SK-N-SH (cell line): ENCODE results near the gene BAAT. TPM values are rescaled to one million over a fixed set of nuclear protein-coding genes. Genes with fewer than 3 reads are reported as not detected.

Experiments
- CTCF ChIA-PET: fragments of 300-600, 350-600 bp; formaldehyde crosslinking; extraction: SDS; loops from one replicate; lab custom pipeline; 2021; lab: Yijun Ruan, JAX
- POLR2A ChIA-PET: fragments of 350-600 bp; sonication (Branson Sonifier 250); formaldehyde crosslinking; extraction: SDS; loops from one replicate; lab custom pipeline; 2020; ENCODE audit warnings: antibody characterized with exemption, inconsistent platforms; lab: Yijun Ruan, JAX
- DNase-seq: peaks from one replicate; pipeline ENCODE4 v3.0.0; 2012
- H2AFZ ChIP-seq: fragments of 200-600 bp; sonication (generic); 2 replicates; pipeline ENCODE4 v1.8.1; 2016; ENCODE audit warnings: antibody characterized with exemption, mild to moderate bottlenecking, low read depth
- H3F3A ChIP-seq: fragments of 200-600 bp; sonication (generic); replicated peaks from 2 replicates; pipeline ENCODE3; 2016; ENCODE audit warnings: antibody characterized with exemption, mild to moderate bottlenecking; ENCODE audit not compliant: insufficient read depth
- H3K27ac ChIP-seq, 2 experiments: fragments of 200-500 bp in 1 of 2; fragments of 200-600 bp in 1 of 2; sonication (Bioruptor generic) in 1 of 2; sonication (generic), shearing (Covaris generic) in 1 of 2; 2 replicates each; pipeline versions ENCODE4 v1.5.1 to v1.6.1; 2014 to 2016; ENCODE audit warnings: low read depth in 2 of 2, inconsistent platforms in 1 of 2, low read length in 1 of 2, mild to moderate bottlenecking in 1 of 2, mixed read lengths in 1 of 2
- H3K27me3 ChIP-seq: fragments of 200-600 bp; sonication (generic), shearing (Covaris generic); 2 replicates; pipeline ENCODE4 v1.6.1; 2016; ENCODE audit warnings: mixed run types; ENCODE audit not compliant: insufficient read depth
- H3K36me3 ChIP-seq, 2 experiments: fragments of 200-500 bp in 1 of 2; fragments of 200-600 bp in 1 of 2; sonication (Bioruptor generic) in 1 of 2; sonication (generic) in 1 of 2; replicated peaks in 1 of 2; 2 replicates each; pipeline versions ENCODE3 to v1.5.1; 2014 to 2016; ENCODE audit warnings: low read length in 1 of 2, mild to moderate bottlenecking in 1 of 2; ENCODE audit not compliant: insufficient read depth in 2 of 2, control insufficient read depth in 1 of 2
- H3K4me1 ChIP-seq, 2 experiments: fragments of 200-500 bp in 1 of 2; fragments of 200-600 bp in 1 of 2; sonication (Bioruptor generic) in 1 of 2; sonication (generic), shearing (Covaris generic) in 1 of 2; 2 replicates each; pipeline versions ENCODE4 v1.5.1 to v1.6.1; 2014 to 2016; ENCODE audit warnings: low read depth in 1 of 2, low read length in 1 of 2, mixed run types in 1 of 2; ENCODE audit not compliant: insufficient read depth in 2 of 2, control insufficient read depth in 1 of 2
- H3K4me2 ChIP-seq: fragments of 200-600 bp; sonication (generic), shearing (Covaris generic); 2 replicates; pipeline ENCODE4 v1.6.1; 2017; ENCODE audit warnings: mixed run types
- H3K4me3 ChIP-seq, 2 experiments: fragments of 200-500 bp in 1 of 2; fragments of 200-600 bp in 1 of 2; sonication (Bioruptor generic) in 1 of 2; sonication (generic), shearing (Covaris generic) in 1 of 2; 2 replicates each; pipeline versions ENCODE4 v1.5.1 to v1.8.1; 2014 to 2016; ENCODE audit warnings: low read depth in 2 of 2, inconsistent platforms in 1 of 2, low read length in 1 of 2, mild to moderate bottlenecking in 1 of 2, mixed read lengths in 1 of 2, moderate library complexity in 1 of 2
- H3K79me2 ChIP-seq: fragments of 200-600 bp; sonication (generic); 2 replicates; pipeline ENCODE4 v1.8.1; 2017; ENCODE audit warnings: mild to moderate bottlenecking; ENCODE audit not compliant: insufficient read depth
- H3K9ac ChIP-seq: fragments of 200-600 bp; sonication (generic); 2 replicates; pipeline ENCODE4 v1.6.1; 2017; ENCODE audit warnings: mixed run types
- H3K9me2 ChIP-seq: fragments of 200-600 bp; sonication (generic); 2 replicates; pipeline ENCODE4 v1.6.1; 2017; ENCODE audit warnings: mixed run types
- H3K9me3 ChIP-seq: fragments of 200-600 bp; sonication (generic); 2 replicates; pipeline ENCODE4 v1.6.1; 2017; ENCODE audit warnings: mixed run types, mild to moderate bottlenecking, moderate library complexity
- H4K20me1 ChIP-seq: fragments of 200-600 bp; sonication (generic); 2 replicates; pipeline ENCODE4 v1.6.1; 2017; ENCODE audit warnings: mild to moderate bottlenecking, mixed run types; ENCODE audit not compliant: insufficient read depth
- CTCF ChIP-seq: fragments of 200-600 bp; sonication (generic); IDR thresholded peaks from 2 replicates; pipeline ENCODE4 v1.6.1; 2017; ENCODE audit warnings: antibody characterized with exemption, mild to moderate bottlenecking, moderate library complexity
- ELF1 ChIP-seq: IDR thresholded peaks from 2 replicates; pipeline ENCODE4 v1.4.0; 2012
- EP300 ChIP-seq, 2 experiments: IDR thresholded peaks; 2 replicates each; pipeline versions ENCODE4 v1.4.0 to v1.6.1; 2012; ENCODE audit warnings: borderline replicate concordance in 1 of 2, low read depth in 1 of 2, low read length in 1 of 2
- EZH2phosphoT487 ChIP-seq: fragments of 200-600 bp; sonication (generic); IDR thresholded peaks from 2 replicates; pipeline ENCODE4 v1.6.1; 2017; ENCODE audit warnings: low read depth, mixed run types, mild to moderate bottlenecking, antibody characterized with exemption, moderate library complexity, borderline replicate concordance
- FOSL2 ChIP-seq: IDR thresholded peaks from 2 replicates; pipeline ENCODE4 v1.4.0; 2012; ENCODE audit warnings: low read depth, mild to moderate bottlenecking, moderate library complexity, borderline replicate concordance
- FOXM1 ChIP-seq: IDR thresholded peaks from 2 replicates; pipeline ENCODE4 v1.4.0; 2012; ENCODE audit warnings: low read depth, mild to moderate bottlenecking
- GABPA ChIP-seq: IDR thresholded peaks from 2 replicates; pipeline ENCODE4 v1.4.0; 2012; ENCODE audit warnings: low read depth, mild to moderate bottlenecking
- IRF3 ChIP-seq: fragments of 150-350 bp; IDR thresholded peaks from 2 replicates; pipeline ENCODE4 v1.6.1; 2016; ENCODE audit warnings: mild to moderate bottlenecking, low read depth, low read length
- JUND ChIP-seq: IDR thresholded peaks from 2 replicates; pipeline ENCODE4 v1.4.0; 2012
- MAX ChIP-seq: IDR thresholded peaks from 2 replicates; pipeline ENCODE4 v1.4.0; 2012; ENCODE audit warnings: low read depth
- MXI1 ChIP-seq: IDR thresholded peaks from 2 replicates; pipeline ENCODE4 v1.6.1; 2012; ENCODE audit warnings: mild to moderate bottlenecking, low read depth, low read length, improper control_type of control experiment
- NRF1 ChIP-seq: IDR thresholded peaks from 2 replicates; pipeline ENCODE4 v1.6.1; 2012; ENCODE audit warnings: low read depth, mild to moderate bottlenecking, low read length
- RAD21 ChIP-seq: IDR thresholded peaks from 2 replicates; pipeline ENCODE4 v1.6.1; 2012; ENCODE audit warnings: mild to moderate bottlenecking, low read length
- RXRA ChIP-seq: IDR thresholded peaks from 2 replicates; pipeline ENCODE4 v1.4.0; 2012; ENCODE audit warnings: low read depth, mild to moderate bottlenecking, borderline replicate concordance
- SIN3A ChIP-seq: IDR thresholded peaks from 2 replicates; pipeline ENCODE4 v1.6.1; 2012; ENCODE audit warnings: low read depth, mild to moderate bottlenecking, low read length, moderate library complexity, borderline replicate concordance
- SMC3 ChIP-seq: IDR thresholded peaks from 2 replicates; pipeline ENCODE4 v1.6.1; 2012; ENCODE audit warnings: low read depth, low read length, improper control_type of control experiment
- TAF1 ChIP-seq: IDR thresholded peaks from 2 replicates; pipeline ENCODE4 v1.6.1; 2012; ENCODE audit warnings: low read depth, mild to moderate bottlenecking, low read length, moderate library complexity, borderline replicate concordance
- TEAD4 ChIP-seq: IDR thresholded peaks from 2 replicates; pipeline ENCODE4 v1.4.0; 2012; ENCODE audit warnings: mild to moderate bottlenecking, borderline replicate concordance; ENCODE audit not compliant: insufficient read depth
- ZBTB33 ChIP-seq: IDR thresholded peaks from 2 replicates; pipeline ENCODE4 v1.4.0; 2012; ENCODE audit warnings: low read depth, borderline replicate concordance
- WGBS: methylation state at CpG from one replicate; pipeline ENCODE4 v1.1.6; 2017; ENCODE audit warnings: low lambda C conversion rate; 5-methylcytosine and 5-hydroxymethylcytosine counted together
- polyA plus RNA-seq, 3 experiments: library from polyadenylated mRNA; depleted of rRNA; stranded (reverse); fragments of >200 nt; gene quantifications; 2 replicates each; pipeline ENCODE4 v1.2.3, GENCODE V29; 2012
- TF ChIP-seq, protein P1 (sequence below): fragments of 150-350 bp; IDR thresholded peaks from 2 replicates; pipeline ENCODE4 v1.6.1; 2017; ENCODE audit warnings: antibody characterized with exemption, low read length, low read depth, borderline replicate concordance
- TF ChIP-seq, protein P2 (sequence below): IDR thresholded peaks from 2 replicates; pipeline ENCODE4 v1.6.1; 2012; ENCODE audit warnings: mild to moderate bottlenecking, low read depth, low read length, moderate library complexity

The BAAT gene
- polyA plus RNA-seq, 1 of the 3 experiments (the other 2 are of a cell fraction) = 0.02 TPM

DNA sequence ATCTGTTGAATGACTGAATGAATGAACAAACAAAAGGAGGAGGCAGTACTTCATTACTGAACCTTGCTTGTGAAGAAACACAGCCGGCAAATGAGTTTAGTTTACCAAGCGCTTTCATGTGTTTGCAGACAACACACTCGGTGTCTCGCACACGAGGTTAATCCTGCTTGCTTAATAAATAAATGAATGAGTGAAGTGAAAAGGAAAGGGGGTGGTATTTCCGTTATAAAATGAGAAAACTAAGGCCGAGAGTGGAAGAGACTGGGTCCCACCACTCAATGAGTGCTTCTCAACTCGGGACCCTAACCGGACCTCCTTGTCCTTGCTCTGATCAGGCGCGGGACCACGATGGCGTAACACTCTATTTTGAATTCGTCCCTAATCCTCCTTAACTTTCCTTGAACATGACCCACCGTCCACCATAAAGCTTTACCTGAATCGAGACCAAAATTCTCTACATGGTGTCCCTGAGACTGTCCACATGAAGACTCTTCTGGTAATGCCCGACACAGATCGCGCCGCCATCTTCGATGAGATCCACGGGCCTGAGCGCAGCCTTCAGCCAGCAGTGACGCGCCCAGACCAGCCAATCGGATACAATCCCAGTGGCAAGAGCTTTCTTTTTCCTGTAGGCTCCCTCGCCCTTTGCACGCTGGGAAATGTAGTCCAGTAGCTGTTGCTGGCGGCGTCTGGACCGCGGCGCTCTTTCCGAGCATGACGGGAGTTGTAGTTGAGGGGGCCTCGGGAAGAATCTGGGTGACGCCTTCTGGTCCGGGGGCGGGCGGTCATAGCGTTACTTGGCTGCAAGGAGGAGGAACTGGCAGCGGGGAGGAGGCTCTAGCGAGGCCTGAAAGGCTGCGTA is 13.5 kb upstream of the BAAT start, which contains the start of the genes MRPL50 and ZNF189:
TSS of gene MRPL50 (minus strand) at position 551 of the 862 bp plus-strand sequence. CDS start at position 525, 26 bp downstream.
TSS of gene ZNF189 (plus strand) at position 784 of the 862 bp plus-strand sequence. CDS start 306 bp downstream, outside the sequence.
- Histone ChIP-seq H3K36me3 (peaks cover 38 to 60% of the 10 kb centered on the region in 2 experiments), H3K9me3 (0 out of 2 replicates have a peak, but pooled peaks cover 1% of the 10 kb centered on the region), H3K27me3 (no peaks in the 10 kb centered on the region), H3K4me1 (peaks cover 7% of the 10 kb centered on the region in 2 experiments; a peak in 2 of 4 replicates), H3K4me3 (peak within 1 kb of the TSS; percentile 79 to 88), H3K27ac (peak within 1 kb of the TSS; percentile 74 to 78), H3F3A (no peaks in the 10 kb centered on the region), H4K20me1 (no peaks in the 10 kb centered on the region), H3K9me2 (no peaks in the 10 kb centered on the region), H3K4me2 (peak within 1 kb of the TSS; percentile 94), H3K9ac (peak within 1 kb of the TSS; percentile 85), H3K79me2 (peaks cover 87% of the 10 kb centered on the region), H2AFZ (peak within 1 kb of the TSS; percentile 83)
- WGBS = 1% methylated on average over 35 of the region's 44 CpGs
- POLR2A ChIA-PET = interaction anchor here (0.7 to 1.0 kb wide), 3 partner anchors 12 to 166 kb away, joined by 3 to 4 read pairs (median 3); no protein-coding TSS in a partner anchor
- CTCF ChIA-PET = interaction anchor here (0.8 to 2.3 kb wide), 7 partner anchors 10 to 136 kb away, joined by 3 to 15 read pairs (median 3); partner anchors contain the start of gene RNF20
- peak; percentile 86 for DNase-seq
- peak; percentile 75 for TF ChIP-seq MXI1
- TF ChIP-seq JUND = no peak
- TF ChIP-seq EP300 (IDR thresholded peaks at IDR 0.05; ENCODE audit: borderline replicate concordance in 1 of 2, low read depth in 1 of 2, low read length in 1 of 2) = no peak
- TF ChIP-seq EZH2phosphoT487 = no peak
- TF ChIP-seq RXRA = no peak
- no peak for TF ChIP-seq SMC3
- TF ChIP-seq RAD21 = no peak
- TF ChIP-seq FOXM1 = no peak
- TF ChIP-seq, protein P1, sequence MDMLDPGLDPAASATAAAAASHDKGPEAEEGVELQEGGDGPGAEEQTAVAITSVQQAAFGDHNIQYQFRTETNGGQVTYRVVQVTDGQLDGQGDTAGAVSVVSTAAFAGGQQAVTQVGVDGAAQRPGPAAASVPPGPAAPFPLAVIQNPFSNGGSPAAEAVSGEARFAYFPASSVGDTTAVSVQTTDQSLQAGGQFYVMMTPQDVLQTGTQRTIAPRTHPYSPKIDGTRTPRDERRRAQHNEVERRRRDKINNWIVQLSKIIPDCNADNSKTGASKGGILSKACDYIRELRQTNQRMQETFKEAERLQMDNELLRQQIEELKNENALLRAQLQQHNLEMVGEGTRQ = no peak
- no peak for TF ChIP-seq FOSL2
- TF ChIP-seq GABPA = peak; percentile 75
- TF ChIP-seq ELF1 = peak; percentile 89
- TF ChIP-seq SIN3A = peak; percentile 5; the same call in 1 of the 2 replicates
- no peak for TF ChIP-seq TEAD4
- TF ChIP-seq, protein P2, sequence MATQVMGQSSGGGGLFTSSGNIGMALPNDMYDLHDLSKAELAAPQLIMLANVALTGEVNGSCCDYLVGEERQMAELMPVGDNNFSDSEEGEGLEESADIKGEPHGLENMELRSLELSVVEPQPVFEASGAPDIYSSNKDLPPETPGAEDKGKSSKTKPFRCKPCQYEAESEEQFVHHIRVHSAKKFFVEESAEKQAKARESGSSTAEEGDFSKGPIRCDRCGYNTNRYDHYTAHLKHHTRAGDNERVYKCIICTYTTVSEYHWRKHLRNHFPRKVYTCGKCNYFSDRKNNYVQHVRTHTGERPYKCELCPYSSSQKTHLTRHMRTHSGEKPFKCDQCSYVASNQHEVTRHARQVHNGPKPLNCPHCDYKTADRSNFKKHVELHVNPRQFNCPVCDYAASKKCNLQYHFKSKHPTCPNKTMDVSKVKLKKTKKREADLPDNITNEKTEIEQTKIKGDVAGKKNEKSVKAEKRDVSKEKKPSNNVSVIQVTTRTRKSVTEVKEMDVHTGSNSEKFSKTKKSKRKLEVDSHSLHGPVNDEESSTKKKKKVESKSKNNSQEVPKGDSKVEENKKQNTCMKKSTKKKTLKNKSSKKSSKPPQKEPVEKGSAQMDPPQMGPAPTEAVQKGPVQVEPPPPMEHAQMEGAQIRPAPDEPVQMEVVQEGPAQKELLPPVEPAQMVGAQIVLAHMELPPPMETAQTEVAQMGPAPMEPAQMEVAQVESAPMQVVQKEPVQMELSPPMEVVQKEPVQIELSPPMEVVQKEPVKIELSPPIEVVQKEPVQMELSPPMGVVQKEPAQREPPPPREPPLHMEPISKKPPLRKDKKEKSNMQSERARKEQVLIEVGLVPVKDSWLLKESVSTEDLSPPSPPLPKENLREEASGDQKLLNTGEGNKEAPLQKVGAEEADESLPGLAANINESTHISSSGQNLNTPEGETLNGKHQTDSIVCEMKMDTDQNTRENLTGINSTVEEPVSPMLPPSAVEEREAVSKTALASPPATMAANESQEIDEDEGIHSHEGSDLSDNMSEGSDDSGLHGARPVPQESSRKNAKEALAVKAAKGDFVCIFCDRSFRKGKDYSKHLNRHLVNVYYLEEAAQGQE = 0 out of 2 replicates have a peak, but pooled peaks have one; percentile 15
- TF ChIP-seq TAF1 = peak; percentile 68
- TF ChIP-seq MAX = peak; percentile 59
- peak; percentile 83; the same call in 1 of the 2 replicates for TF ChIP-seq ZBTB33
- TF ChIP-seq NRF1 = 0 out of 2 replicates have a peak, but pooled peaks have one; percentile 25
- no peak for TF ChIP-seq CTCF
- no peak for TF ChIP-seq IRF3
